ENCODE results near the gene CORO2A. TPM values are rescaled to one million over a fixed set of nuclear protein-coding genes. Genes with fewer than 3 reads are reported as not detected.

CORO2A gene
- total and polyA plus RNA-seq, 2 of the 13 experiments (the other 11 are each of a cell fraction or from before 2014, with no cell fraction given) = 14.4 to 15.3 TPM

GRCh38 chr9:98176391-98177259 lies 15.8 kb downstream of the CORO2A start (continued):
- TF ChIP-seq AHDC1 (CRISPR knock-in tag; IDR thresholded peaks at IDR 0.05; ENCODE audit: borderline replicate concordance) (no peak), NFATC3 (CRISPR knock-in tag; IDR thresholded peaks at IDR 0.05) (no peak), ZNF234 (CRISPR knock-in tag; conservative IDR thresholded peaks at IDR 0.05) (no peak), ZNF616 (CRISPR knock-in tag; IDR thresholded peaks at IDR 0.05; ENCODE audit: low read depth) (no peak), ATF7-NPFF (CRISPR knock-in tag; IDR thresholded peaks at IDR 0.05; ENCODE audit: low read depth) (no peak), ZNF773 (CRISPR knock-in tag; IDR thresholded peaks at IDR 0.05; ENCODE audit: borderline replicate concordance) (no peak), ZNF770 (CRISPR knock-in tag; IDR thresholded peaks at IDR 0.05) (no peak), KIAA2018 (CRISPR knock-in tag; IDR thresholded peaks at IDR 0.05; ENCODE audit: borderline replicate concordance) (no peak), ZNF691 (CRISPR knock-in tag; IDR thresholded peaks at IDR 0.05; ENCODE audit: borderline replicate concordance, low read depth) (no peak), ZFAT (CRISPR knock-in tag; conservative IDR thresholded peaks at IDR 0.05) (no peak)

All from HepG2 (cell line).